GM19455 (cell line): ENCODE data around the gene ALX1.

Experiments used
- ATAC-seq: cut with Tn5 transposase; IDR thresholded peaks from one replicate; pipeline ENCODE4 v1.9.1; 2021; ENCODE audit not compliant: unreplicated experiment

Gene ALX1

DNA sequence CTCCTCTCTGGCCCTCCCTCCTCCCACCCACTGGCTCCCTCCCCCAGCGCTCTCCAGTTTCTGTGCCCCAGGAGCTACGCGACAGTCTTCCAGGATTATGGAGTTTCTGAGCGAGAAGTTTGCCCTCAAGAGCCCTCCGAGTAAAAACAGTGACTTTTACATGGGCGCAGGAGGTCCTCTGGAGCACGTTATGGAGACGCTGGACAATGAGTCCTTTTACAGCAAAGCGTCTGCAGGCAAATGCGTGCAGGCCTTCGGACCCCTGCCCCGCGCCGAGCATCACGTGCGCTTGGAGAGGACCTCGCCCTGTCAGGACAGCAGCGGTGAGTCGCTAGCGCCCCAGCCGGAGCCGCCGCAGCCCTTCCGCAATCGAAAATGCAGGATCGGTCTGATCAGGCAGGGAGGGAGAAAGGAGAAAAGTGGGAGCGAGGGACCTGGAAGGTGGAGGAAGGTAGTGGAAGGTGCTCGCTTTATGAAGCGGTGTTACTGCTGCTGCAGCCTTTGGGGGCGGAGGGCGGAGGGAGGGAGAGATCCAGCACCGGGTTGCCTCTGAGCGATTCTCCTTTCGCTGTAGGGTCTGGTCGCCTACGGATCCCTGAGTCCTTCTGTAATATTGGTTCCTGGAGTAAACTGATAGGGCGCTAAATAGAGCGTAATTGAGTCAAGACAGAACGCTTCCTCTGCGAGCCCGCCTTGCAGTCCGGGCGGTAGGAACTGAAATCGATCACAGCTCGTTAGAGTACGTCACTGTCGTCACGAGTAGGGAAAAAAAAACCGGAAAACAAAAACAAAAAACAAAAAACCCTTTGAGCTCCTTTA lies at the start of gene ALX1:
Gene ALX1, plus strand, starts transcription at position 56 of the 819 bp plus-strand sequence. Its CDS starts 42 bp downstream, at position 98.
- ATAC-seq = no peak

DNA sequence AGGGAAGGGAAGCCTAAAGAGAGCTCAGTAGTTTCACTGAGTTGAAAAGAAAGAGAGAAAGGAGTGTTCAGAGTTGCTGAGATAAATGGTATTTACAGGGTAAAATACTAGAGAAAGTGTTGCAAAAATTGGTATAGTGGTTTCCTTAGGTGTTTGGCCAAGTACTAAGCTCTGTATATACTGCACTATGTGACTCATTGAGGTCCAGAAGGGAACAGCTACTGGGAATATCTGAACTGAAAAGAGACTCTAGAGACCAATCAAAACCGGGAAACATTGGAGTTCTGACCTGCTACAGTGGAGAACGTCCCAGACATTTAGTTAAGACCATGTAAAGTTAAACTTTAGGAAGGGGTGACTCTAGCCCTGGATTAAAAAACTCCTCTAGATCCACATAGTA lies 42.7 kb upstream of the ALX1 start:
- no peak for ATAC-seq

DNA sequence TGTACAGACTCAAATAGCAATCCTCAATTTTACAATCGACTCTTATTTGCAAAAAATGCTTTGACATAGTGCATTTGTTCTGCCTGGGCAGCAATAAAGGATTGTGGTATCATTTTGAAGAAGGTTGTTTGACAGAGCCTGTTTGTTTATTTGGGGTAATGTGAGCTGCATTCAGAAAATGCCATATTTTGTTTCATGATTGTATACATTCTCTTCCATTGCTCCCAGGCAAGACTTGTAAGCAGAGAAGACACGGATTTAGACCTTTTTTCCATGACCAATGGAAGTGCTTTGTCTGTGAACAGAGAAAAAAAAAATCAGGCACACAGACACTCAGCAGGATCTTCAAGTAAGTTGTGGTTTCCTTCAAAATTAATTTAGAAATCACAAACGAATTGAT lies 35.5 kb upstream of the ALX1 start:
- no peak for ATAC-seq

GRCh38 chr12:85253853-85254252 lies 26.2 kb upstream of the ALX1 start:
- no peak for ATAC-seq

GRCh38 chr12:85257671-85258070 lies 22.3 kb upstream of the ALX1 start:
- ATAC-seq = no peak

DNA sequence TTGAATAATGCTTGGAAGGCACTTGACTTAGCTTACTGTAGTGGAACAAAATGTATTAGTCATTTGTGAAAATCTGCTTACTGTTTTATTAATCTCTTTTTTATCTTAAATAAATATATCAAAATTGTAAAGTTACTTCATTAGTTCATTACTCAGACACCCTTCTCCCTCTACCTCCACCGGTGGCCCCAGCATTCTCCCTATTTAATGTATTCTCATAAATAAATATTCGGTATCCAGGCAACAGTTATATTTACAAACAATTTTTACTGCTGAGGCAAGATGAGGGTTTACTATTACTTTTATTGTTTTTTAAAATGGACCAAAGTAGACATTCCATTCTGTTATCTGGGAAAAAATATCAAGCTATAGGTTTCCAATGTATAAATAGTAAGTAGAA lies 19.6 kb upstream of the ALX1 start:
- no peak for ATAC-seq

- ATAC-seq = no peak
Measured at GRCh38 chr12:85260896-85261295, 19.1 kb upstream of the ALX1 start.

DNA sequence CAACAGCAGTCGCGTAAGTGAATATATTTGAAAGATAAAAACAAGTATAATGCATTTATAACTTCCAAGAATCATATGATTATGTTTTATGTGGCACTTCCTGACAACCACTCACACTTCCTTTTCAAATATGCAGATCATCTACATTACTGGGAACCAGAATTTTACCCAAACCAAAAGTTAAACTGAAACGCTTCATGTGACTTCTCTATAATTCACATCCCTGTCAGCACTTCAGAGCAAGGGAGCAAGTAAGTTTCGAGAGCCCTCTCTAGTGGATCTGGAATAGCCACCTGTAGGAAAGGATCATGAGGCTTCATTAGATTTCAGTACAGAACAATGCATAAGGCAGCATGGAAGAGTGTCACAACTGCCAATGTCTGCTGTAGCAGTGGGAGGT lies 13.7 kb upstream of the ALX1 start:
- no peak for ATAC-seq

DNA sequence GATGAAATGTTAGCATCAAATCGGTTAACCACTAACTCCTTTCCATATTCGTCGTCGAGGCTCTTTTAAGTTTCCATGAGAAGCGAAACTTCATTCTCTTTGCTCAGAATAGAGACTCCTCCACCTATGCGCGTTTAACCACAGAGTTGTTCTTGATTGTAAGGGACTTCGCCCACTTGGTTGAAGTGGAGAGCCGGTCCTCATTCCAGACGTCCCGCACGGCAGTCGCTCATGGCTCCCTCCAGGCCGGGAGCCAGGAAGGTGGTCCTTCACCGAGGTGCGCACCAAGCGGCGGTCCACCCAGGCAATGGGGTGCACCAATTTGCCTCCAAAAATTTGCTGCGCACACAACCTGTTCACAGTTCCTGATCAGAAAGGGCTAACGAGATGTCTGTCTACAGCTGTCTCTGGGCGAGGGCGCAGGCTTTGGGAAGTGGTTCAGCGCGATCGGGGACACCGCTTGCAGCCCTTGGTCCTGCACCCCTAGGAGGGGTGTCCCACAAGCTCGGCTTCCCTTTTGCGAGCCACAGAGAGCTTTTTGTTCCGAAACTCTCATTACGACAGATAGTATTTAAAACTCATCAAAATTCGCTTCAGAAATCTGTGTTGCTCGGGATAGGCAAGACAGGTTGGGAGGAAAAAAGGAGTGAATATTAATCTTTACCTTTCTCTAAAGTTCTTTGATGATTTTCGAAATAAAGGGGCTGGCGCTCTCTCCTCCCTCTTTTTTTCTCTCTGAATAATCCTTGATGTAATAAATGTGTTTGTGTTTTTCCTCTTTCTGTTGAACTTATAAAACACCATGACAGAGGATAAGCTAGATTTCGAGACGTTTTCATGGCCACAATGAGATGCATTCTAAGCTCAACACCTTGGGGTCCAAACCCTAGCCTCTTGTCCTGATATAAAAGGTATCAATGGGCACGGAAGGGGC lies 6.4 kb upstream of the ALX1 start:
- no peak for ATAC-seq

GRCh38 chr12:85274315-85274651 lies 5.7 kb upstream of the ALX1 start:
- no peak for ATAC-seq

DNA sequence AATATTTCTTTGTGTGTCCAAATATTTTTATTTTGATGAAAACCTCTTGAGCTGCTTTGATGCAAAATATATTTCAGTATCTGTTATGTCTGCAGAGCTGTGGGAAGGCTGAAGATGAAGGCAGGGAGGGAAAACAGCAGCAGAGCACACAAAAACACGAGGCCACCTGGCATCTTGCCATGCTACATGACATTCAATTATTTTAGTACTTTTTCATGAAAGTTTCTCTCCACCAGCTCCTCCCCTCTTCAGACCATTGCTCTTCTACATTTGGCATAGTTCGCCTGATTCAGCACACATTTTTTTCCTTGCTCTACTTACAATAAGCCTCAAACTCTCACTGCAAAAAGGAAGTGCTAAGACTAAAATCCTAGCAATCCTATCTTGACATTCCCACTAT lies 4.6 kb upstream of the ALX1 start:
- no peak for ATAC-seq

DNA sequence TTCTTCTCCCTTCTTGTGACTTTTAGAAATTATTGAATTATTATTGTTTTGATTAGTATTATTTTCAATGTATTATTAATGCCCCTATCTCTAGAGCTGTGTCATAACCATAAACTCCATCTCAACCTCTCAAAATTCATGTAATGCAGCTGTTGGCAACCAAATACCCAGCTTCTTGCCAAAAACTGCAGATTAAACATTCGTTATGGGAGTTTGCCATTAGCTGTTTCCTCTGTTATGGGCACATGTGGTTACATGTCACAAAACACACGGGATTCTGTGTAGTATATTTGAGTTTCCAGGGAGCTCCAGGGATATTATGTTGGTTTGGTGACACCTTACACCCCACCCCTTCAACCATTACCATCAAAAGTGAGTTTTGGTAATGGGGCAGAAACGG lies 2.8 kb upstream of the ALX1 start:
- ATAC-seq = no peak

DNA sequence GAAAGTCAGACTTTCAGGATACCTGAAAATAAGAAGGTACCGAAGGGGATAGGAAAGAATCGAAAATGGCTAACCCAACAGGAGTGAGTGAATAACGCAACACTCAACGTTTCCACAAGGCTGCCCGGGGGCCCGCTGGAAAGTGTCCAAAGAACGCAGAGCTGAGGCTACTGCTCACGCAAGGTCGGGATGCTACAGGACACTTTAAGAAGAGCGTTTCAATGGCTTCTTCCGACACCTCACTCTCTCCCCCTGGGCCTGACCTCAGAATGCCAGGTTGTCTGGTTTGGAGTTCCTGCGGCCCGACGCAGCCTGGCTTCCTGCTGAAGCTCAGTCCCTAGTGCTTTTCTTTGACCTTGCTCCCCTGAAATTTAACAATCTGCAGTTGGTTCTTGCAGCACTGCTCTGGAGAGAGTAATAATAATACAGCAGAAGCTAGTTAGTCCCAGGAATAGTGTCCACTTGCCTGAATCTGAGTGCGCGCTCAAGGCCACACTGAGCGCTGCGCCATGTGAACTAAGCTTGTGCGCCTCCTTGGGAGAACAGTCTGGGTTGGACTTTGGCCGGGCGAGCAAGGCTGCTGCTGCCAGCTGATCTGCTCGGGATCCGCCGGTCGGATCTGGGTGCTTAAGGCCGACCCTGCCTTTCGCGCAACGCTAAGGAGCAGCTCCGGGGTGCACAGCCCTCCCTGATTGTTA lies 2.0 kb upstream of the ALX1 start:
- no peak for ATAC-seq

DNA sequence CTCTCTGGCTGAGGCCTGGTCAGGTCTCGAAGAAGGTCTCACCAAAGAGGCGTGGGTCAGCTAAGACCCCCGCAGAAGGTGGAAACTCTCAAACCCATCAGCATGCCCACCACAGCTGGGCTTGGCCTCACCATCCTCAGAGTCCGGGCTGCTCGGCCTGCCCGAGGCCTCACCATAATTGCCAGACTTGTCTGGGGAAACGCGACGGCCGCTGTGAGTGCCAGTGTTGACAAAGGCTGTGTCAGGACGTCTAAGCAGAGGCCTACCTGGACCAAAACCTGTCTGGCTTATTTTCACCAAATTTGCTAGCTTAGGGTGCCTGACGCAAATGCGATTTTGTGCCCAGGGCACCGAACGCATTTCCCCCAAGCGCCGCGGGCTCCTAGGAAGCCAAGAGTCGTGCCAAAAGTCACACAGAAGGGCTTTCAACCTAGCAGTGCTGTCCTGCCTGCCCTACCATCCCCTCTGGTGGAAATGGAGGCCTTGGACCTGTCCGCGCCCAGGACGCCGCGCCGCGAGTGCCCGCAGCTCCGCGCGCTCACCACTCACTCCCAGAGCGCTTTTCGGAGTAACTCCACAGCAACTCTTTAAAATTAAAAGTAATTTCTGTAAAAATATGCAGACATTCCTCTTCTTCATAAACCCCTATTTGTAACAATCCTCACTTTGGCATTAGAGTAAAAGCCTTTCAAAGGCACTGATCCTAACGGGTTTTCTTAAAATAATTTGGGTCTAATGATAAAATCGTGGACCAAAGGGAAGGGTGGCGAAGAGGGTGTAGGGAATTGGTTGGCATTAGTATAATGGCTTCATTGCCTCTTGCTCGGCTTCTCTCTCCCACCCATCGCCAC lies 1.2 kb upstream of the ALX1 start:
- ATAC-seq = no peak

GRCh38 chr12:85279449-85280164 lies 413 bp upstream of the ALX1 start:
- ATAC-seq = no peak

- no peak for ATAC-seq
Measured at GRCh38 chr12:85280984-85281630, 1.1 kb downstream of the ALX1 start.

DNA sequence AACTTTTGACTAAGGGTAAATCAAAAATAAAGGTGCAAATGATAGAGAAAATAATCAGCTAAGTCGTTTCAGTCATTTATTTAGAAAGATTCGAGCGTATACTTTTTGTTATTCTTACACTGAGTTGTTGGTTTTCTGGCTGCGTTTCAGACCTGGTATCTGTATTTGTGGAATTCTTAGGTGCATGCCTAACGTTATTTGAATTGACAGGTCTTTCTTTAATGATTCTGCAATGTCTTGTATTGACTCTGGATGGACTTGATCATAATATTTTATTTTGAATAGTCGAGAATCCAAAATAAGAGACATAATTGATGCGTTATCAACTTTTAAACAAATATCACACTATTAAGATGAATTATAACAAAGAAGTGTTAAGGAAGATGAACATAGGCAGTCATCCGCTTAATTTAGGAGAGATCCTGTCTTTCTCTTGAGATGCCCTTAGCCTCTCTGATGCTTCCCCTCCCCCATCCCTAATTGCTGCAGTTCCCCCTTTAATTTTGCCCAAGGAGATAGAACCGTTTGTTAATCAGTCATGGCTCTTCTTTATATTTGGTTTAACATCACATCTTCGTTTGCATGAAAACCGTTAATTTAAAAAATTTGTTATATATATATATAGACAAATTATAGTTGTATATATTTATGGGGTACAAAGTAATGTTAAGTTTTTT lies 1.8 kb downstream of the ALX1 start:
- no peak for ATAC-seq

- no peak for ATAC-seq
Measured at GRCh38 chr12:85283560-85283959, 3.5 kb downstream of the ALX1 start.

GRCh38 chr12:85296362-85296761 lies 16.3 kb downstream of the ALX1 start:
- ATAC-seq = no peak
